GM12873 (cell line): ENCODE results near the gene ADAR.

Experiments used
- TF ChIP-seq, protein P1 (sequence below): IDR thresholded peaks from 2 replicates; pipeline ENCODE4 v1.5.1; 2012; ENCODE audit warnings: low read depth, mild to moderate bottlenecking, moderate library complexity, low read length, control low read depth; ENCODE audit not compliant: insufficient read depth; ENCODE audit errors: missing control alignments

Gene ADAR

DNA sequence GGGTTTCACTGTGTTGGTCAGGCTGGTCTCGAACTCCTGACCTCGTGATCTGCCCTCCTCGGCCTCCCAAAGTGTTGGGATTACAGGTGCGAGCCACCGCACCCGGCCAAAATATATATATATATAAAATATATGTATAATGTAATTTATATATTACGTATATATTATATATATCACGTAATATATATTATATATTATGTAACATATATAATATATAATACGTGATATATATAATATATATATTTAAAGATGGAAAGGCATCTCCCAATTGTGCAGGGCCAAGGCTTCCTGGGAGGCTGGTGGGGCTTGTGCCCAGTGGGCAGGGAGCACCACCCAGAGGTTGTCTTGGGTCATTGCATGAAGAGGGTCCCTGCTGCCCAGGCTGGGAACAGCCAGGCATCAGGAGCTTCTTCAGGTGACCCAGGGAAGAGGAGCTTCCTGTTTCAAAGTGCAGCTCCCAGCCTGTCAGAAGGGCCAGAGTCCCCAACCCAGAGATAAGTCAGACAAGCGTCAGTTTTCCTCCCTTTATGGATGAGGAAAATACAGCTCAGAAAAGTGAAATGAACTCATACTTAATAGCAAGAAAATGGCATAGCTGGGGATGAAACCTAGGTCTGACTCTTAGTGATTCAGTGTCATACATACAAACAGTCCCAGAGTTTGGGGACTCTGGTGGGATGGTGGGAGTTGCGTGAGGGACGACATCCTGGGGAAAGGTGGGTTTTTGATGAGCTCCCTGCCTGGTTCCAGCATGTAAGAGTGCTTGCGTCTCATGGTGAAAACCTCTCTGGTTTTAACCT is 61.5 kb downstream of the ADAR start:
- TF ChIP-seq, protein P1, sequence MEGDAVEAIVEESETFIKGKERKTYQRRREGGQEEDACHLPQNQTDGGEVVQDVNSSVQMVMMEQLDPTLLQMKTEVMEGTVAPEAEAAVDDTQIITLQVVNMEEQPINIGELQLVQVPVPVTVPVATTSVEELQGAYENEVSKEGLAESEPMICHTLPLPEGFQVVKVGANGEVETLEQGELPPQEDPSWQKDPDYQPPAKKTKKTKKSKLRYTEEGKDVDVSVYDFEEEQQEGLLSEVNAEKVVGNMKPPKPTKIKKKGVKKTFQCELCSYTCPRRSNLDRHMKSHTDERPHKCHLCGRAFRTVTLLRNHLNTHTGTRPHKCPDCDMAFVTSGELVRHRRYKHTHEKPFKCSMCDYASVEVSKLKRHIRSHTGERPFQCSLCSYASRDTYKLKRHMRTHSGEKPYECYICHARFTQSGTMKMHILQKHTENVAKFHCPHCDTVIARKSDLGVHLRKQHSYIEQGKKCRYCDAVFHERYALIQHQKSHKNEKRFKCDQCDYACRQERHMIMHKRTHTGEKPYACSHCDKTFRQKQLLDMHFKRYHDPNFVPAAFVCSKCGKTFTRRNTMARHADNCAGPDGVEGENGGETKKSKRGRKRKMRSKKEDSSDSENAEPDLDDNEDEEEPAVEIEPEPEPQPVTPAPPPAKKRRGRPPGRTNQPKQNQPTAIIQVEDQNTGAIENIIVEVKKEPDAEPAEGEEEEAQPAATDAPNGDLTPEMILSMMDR: peak; percentile 89

DNA sequence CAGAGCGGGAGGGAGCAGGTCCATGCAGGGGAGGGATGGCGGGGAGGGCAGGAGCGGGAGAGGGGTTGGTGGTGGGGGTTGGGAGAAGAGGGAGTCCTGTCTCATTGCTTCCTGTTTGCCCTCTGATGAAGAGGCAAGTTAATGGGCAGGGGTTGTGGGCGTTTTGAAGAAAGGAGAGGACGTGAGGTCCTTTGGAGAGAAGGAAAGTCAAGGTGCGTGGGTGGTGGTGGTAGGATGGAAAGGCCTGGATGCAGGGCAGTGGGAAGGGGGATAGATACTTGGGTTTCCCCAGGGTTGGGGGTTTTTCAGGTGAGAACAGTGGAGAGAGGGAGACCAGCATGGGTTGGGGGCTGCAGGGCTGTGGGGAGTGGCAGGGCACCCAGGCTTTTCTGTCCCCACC is 66.8 kb downstream of the ADAR start:
- TF ChIP-seq, protein P1: no peak

DNA sequence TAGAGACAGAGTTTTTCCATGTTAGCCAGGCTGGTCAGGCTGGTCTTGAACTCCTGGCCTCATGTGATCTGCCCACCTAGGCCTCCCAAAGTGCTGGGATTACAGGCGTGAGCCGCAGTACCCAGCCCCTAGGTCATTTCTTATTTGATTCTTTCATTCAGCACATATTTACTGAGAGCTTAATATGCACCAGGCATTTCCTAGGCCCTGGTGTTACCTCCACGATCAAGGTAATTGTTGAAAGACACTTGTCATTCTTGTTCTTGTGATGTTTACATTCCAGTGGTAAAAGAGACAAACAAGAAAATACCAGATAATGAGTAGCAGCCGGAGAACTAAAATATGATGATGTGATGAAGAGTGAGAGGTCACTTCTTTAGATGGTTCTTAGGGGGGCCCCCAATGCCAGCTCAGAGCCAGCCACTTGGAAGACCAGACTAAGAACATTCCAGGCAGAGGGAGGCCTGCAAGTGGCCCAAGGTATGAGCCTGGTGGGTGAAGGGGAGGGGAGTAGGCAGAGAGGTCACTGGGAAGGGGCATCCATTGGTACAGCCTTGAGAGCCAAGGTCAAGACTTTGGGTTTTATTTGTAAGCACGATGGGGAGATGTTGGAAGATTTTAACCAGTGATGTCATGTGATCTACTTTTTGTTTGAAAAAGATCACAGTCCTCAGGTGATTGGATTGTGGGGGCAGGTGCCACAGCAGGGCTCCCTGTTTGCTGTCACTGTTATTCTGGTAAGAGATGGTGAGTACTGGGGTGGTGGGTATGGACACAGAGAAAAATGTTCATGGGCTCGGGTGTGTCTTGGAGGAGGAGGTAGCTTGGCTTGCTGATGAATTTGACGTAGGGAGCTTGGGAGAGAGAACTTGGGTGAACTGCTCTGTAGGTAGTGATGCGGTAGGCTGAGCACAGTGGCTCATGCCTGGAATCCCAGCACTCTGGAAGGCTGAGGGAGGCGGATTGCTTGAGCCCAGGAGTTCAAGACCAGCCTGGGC is 68.2 kb downstream of the ADAR start:
- TF ChIP-seq, protein P1: no peak

DNA sequence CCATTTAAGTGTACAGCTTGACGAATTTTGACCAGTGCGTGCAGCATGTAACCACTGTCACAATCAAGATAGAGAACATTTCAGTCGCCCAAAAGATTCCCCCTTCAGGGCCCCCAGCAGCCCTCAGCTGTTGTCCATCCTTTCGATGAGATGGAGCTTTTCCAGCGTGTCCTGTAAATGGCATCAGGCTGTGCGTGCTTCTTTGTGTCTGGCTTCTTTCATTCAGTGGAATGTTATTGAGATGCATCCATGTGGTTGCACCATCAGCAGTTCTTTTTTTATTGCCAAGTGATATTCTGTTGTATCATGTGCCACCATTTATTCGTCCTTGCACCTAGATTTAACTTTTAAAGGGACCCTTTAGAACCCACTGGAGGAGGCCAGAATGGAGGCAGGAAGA is 71.4 kb downstream of the ADAR start:
- TF ChIP-seq, protein P1: no peak

DNA sequence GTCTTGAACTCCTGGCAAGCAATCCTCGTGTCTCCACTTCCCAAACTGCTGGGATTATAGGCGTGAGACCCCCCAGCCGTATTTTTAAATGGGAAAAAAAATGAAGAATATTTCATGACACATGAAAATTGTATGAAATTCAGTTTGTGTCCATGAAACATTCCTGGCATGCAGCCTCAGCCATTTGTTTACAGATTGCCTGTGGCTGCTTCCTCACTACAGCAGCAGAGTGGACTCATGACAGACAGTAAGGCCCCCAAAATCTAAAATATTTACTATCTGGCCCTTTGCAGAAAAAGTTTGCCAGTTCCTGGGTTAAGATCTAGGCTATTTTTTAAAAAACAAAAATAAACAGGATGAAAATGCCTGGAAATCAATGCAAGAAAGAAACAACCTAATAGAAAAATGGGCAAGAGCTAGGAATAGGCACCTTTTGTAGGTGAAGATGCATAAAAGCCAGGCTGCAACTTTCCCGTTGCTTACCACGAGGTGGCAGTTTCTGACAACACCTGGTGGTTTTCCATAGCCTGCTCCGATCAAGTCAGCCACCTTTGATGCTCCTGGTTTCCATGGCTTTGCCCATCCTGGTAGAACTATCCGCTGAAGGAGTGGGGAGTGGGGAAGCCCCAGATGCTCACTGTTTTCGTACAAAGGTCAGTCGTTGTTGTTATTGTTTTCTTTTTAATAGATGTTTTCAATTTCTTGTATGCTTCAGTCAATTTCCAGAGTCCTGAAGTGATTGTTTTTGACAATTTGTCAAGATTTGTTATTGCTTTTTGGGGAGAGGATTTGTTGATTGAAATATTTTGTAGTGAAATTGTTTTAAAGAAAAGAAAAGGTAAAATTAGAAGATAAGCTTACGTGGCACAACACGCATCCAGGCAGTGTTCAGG is 73.8 kb downstream of the ADAR start:
- TF ChIP-seq, protein P1: peak; percentile 41
